Measurements from ENCODE around the gene S1PR5.

Gene S1PR5

GRCh38 chr19:10514211-10515145 is 2.8 kb downstream of the S1PR5 start:
- no peak for DNase-seq

DNA sequence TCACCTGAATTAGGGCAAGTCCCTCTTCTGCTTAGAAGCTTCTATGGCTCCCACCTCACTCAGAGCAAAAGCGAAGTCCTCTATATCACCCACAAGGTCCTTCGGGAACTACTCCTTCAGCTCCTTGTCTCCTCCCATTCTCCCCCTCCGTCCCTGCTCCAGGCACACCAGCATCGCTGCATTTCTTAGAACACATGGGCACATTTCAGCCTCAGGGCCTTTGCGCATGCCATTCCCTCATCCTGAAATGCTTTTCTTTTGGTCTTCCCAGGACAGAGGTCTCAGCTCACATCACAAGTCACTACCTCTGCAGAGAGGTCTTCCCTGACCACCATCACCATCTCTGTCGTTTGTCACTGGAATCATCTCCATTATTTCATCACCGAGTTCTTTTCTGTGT is 4.0 kb downstream of the S1PR5 start:
- no peak for DNase-seq

- DNase-seq, result no peak
These were observed 6.9 kb downstream of the S1PR5 start for GRCh38 chr19:10510301-10510802.

DNA sequence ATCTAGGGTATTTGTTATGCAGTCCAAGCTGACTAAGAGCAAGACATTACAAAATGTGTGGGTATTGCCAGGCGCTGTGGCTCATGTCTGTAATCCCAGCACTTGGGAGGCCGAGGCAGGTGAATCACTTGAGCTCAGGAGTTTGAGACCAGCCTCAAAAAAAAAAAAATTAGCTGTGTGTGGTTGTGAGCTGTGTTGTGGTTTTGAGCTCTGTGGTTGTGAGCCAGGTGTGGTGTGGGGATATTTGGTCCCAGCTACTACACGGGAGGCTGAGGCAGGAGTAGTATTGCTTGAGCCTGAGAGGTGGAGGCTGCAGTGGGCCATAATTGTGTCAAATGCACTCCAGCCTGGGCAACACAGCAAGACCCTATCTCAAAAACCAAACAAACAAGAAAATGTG is 8.5 kb downstream of the S1PR5 start:
- no peak for DNase-seq

DNA sequence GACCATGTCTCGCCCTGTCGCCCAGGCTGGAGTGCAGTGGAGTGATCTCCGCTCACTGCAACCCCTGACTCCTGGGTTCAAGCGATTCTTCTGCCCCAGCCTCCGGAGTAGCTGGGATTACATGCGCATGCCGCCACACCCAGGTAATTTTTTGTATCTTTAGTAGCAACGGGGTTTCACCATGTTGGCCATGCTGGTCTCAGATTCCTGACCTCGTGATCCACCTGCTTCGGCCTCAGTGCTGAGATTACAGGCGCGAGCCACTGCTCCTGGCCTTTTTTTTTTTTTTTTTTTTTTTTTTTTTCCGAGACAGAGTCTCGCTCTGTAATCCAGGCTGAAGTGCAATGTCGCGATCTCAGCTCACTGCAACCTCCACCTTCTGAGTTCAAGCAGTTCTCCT is 9.2 kb downstream of the S1PR5 start:
- no peak for DNase-seq

GRCh38 chr19:10505583-10506229 is 11.5 kb downstream of the S1PR5 start:
- no peak for DNase-seq

GRCh38 chr19:10503002-10503789 is 14.1 kb downstream of the S1PR5 start, which contains the start of gene KEAP1:
Gene KEAP1, minus strand, starts transcription at chr19:10503356. Its CDS starts 3,323 bp downstream, at chr19:10500033.
- DNase-seq, result no peak

- peak; percentile 85 for DNase-seq
These were observed 14.7 kb downstream of the S1PR5 start for GRCh38 chr19:10502524-10503001.

GRCh38 chr19:10501971-10502523 is 15.2 kb downstream of the S1PR5 start:
- DNase-seq, result peak; percentile 60

DNA sequence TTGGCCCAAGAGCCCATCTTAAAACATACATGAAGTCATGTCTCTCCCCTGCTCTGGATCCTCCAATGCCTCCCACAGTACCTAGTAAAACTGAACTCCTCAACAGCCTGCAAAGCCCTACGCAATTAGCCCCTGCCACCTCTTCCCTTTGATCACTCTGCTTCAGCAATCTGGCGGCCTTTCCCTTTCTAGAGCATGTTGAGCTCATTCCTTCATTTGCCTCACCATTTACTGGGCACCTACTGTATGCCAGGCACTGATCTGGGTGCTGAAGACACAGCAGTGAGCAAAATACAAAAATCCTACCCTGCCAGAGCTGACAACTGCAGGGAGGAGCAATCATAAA is 17.0 kb downstream of the S1PR5 start:
- DNase-seq, result no peak

GRCh38 chr19:10499550-10500246 is 17.5 kb downstream of the S1PR5 start:
- no peak for DNase-seq

GRCh38 chr19:10497371-10497770 is 19.9 kb downstream of the S1PR5 start:
- DNase-seq, result no peak

DNA sequence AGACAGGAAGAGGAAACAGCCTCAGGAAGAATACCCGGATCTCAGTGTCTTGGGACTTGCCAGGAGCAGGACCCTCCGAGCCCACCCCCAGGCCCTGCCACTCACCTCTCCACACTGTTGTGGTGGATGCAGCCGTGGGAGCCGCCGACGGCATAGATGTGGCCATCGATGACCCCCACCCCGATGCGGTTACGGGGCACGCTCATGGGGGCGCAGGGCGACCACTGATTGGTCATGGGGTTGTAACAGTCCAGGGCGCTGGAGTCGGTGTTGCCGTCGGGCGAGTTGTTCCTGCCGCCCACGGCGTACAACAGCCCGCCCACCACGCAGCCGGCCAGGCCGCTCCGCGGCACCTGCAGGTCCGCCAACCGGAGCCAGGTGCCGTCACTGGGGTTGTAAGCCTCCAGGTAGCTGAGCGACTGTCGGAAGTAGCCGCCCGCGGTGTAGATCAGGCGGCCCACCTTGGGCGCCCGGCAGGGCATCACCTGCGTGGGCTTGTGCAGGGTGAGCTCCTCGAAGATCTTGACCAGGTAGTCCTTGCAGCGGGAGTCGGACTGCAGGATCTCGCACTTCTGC is 25.7 kb downstream of the S1PR5 start:
- no peak for DNase-seq

- no peak for DNase-seq
These were observed 30.7 kb downstream of the S1PR5 start for GRCh38 chr19:10486551-10486950.

- DNase-seq, result peak; percentile 92
These were observed 38.3 kb downstream of the S1PR5 start for GRCh38 chr19:10478903-10479384.

DNA sequence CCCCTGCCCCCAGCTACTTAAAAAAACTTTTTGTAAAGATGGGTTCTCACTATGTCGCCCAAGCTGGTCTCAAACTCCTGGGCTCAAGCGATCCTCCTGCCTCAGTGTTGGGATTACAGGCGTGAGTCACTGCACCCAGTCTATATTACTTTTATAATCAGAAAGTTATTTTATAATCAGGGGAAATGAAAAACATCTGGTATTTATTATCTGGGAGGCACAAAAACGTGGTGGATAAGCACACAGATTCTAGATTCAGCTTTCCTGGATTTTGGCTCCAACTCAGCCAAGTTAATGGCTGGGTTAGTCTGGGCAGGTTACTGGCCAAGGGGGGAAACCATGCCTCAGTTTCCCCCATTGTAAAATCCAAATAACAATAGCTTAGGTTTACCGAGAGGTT is 38.8 kb downstream of the S1PR5 start:
- DNase-seq, result no peak

DNA sequence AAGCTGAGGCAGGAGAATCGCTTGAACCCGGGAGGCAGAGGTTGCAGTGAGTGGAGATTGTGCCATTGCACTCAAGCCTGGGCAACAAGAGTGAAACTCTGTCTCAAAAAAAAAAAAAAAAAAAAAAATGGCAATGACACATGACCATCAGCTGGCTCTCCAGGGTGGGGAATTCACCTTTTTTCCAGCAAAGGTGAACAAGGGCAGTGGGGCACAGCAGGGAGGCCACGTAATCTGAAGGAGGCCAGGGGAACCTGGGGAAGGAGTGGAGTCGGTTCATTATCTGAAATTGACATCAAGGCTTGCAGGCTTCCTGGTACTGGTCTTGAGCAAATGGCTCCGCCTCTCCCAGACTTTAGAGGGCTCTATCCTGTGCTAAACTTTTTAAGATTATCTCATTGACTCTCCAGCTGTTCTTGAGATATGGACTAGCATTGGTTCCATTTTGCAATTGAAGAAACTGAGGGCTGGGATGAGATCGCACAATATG is 42.2 kb downstream of the S1PR5 start:
- DNase-seq, result no peak

- no peak for DNase-seq
These were observed 44.1 kb downstream of the S1PR5 start for GRCh38 chr19:10473192-10473591.

GRCh38 chr19:10471909-10472308 is 45.3 kb downstream of the S1PR5 start:
- no peak for DNase-seq

GRCh38 chr19:10468133-10468532 is 49.1 kb downstream of the S1PR5 start:
- no peak for DNase-seq

DNA sequence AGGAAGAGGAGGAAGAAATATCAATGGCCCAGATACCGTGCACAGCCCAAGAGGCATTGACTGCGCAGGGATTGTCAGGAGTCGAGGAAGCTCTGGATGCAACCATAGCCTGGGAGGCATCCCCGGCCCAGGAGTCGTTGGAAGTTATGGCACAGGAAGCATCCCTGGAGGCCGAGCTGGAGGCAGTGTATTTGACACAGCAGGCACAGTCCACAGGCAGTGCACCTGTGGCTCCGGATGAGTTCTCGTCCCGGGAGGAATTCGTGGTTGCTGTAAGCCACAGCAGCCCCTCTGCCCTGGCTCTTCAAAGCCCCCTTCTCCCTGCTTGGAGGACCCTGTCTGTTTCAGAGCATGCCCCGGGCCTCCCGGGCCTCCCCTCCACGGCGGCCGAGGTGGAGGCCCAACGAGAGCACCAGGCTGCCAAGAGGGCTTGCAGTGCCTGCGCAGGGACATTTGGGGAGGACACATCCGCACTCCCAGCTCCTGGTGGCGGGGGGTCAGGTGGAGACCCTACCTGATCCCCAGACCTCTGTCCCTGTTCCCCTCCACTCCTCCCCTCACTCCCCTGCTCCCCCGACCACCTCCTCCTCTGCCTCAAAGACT is 50.0 kb downstream of the S1PR5 start:
- no peak for DNase-seq

All from DMS153 (cell line).